Measurements from ENCODE around the gene F2RL2. TPM values are rescaled to one million over a fixed set of nuclear protein-coding genes. Genes with fewer than 3 reads are reported as not detected.

The F2RL2 gene
- total and polyA plus RNA-seq, 2 of the 4 experiments (the other 2 are of a cell fraction) = 21.7 to 32.8 TPM

DNA sequence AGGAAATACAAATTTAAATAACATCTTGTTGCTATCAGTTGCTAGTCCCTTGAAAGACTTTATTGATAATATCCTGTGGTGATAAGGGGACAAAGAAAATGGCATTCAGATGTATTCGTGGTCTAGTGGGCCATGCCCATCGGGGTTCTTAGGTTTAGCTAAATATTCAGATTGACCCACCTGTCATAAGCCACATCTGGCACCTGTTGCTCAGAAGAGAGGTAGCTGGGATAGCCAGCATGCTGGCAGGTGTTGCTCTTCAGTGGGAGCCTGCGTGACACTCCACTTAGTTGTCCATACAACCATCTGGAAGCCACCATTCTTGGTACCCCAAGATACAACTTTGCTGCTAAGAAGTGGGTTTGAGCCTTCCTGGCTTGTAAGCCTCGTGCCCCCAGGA is 36.7 kb downstream of the F2RL2 start:
- WGBS, 2 experiments (ENCODE audit: extremely low coverage in 2 of 2, insufficient read length in 1 of 2) = 100% methylated on average over 1 of the region's 4 CpGs; no CpG with 5 or more reads in 1 of the 2 experiments
- H3K9ac ChIP-seq (ENCODE audit: low read depth, low read length) = no peak overlapping the region
- no peak overlapping the region for H3K4ac ChIP-seq (ENCODE audit: low read depth, low read length)
- no peak overlapping the region for H2BK20ac ChIP-seq (ENCODE audit: low read depth, low read length)
- POLR2A ChIA-PET (ENCODE audit: unreplicated experiment) = no interaction called here
- peaks cover 10% of the 10 kb centered on the region for H3K27me3 ChIP-seq (ENCODE audit: control insufficient read depth, insufficient read depth, low read length)
- ATAC-seq (ENCODE audit: low read depth) (no peak), DNase-seq (no peak)
- no peaks in the 10 kb centered on the region for H4K20me1 ChIP-seq (ENCODE audit: insufficient read depth, low read length)
- no peaks in the 10 kb centered on the region for H3K36me3 ChIP-seq (ENCODE audit: control insufficient read depth, insufficient read depth, low read length)
- CTCF ChIA-PET = no interaction called here
- TF ChIP-seq, protein P1, sequence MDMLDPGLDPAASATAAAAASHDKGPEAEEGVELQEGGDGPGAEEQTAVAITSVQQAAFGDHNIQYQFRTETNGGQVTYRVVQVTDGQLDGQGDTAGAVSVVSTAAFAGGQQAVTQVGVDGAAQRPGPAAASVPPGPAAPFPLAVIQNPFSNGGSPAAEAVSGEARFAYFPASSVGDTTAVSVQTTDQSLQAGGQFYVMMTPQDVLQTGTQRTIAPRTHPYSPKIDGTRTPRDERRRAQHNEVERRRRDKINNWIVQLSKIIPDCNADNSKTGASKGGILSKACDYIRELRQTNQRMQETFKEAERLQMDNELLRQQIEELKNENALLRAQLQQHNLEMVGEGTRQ (IDR thresholded peaks at IDR 0.05; ENCODE audit: low read depth, low read length) = no peak
- TF ChIP-seq NFE2L2 (IDR thresholded peaks at IDR 0.05; ENCODE audit: low read depth, low read length) = no peak
- no peak overlapping the region for H3K27ac ChIP-seq (ENCODE audit: insufficient read depth, low read length)
- H2BK15ac ChIP-seq (ENCODE audit: low read depth, low read length) = no peak overlapping the region
- no peaks in the 10 kb centered on the region for H3K79me1 ChIP-seq (ENCODE audit: low read depth in 1 of 2, low read length in 2 of 2)
- no peak overlapping the region for H4K91ac ChIP-seq (ENCODE audit: insufficient read depth, low read depth, low read length)
- no peak overlapping the region for H3K4me3 ChIP-seq (ENCODE audit: insufficient read depth, low read depth, low read length)
- dilution Hi-C loops (cut with HindIII; ENCODE audit: low sequenced_read_pairs, unreplicated experiment) (no loop called here), intact Hi-C loops (cut with micrococcal nuclease) (no loop called here), in situ Hi-C loops (cut with MboI; ENCODE audit: low sequenced_read_pairs) (no loop called here)
- H2AK9ac ChIP-seq (replicated peaks; ENCODE audit: low read depth, low read length, poor library complexity) = no peak overlapping the region
- no peak overlapping the region for H2BK120ac ChIP-seq (ENCODE audit: low read depth, low read length)
- no peak overlapping the region for H2BK5ac ChIP-seq (ENCODE audit: low read depth, low read length, poor library complexity, severe bottlenecking)
- H3K4me2 ChIP-seq (ENCODE audit: low read depth, low read length) = no peak overlapping the region
- H3K56ac ChIP-seq (ENCODE audit: extremely low read depth, insufficient read depth, low read length) = no peak overlapping the region
- no peak overlapping the region for H3K14ac ChIP-seq (replicated peaks; ENCODE audit: low read depth, low read length)
- H2AK5ac ChIP-seq (ENCODE audit: low read depth, low read length) = no peak overlapping the region
- no peak overlapping the region for H3K23ac ChIP-seq (ENCODE audit: low read depth, low read length)
- H3K9me3 ChIP-seq (ENCODE audit: control insufficient read depth, insufficient read depth, low read length) = no peaks in the 10 kb centered on the region; the same call in 1 of the 2 replicates
- H3K9me1 ChIP-seq (ENCODE audit: insufficient read depth, low read length) = no peaks in the 10 kb centered on the region; the same call in 1 of the 2 replicates
- H2AFZ ChIP-seq (replicated peaks; ENCODE audit: low read length, poor library complexity) = no peak overlapping the region
- H3K18ac ChIP-seq (ENCODE audit: low read depth, low read length) = no peak overlapping the region
- H4K8ac ChIP-seq (ENCODE audit: low read depth in 2 of 2, low read length in 2 of 2) = no peak overlapping the region
- peaks cover 2% of the 10 kb centered on the region; the same call in 1 of the 2 replicates for H3K4me1 ChIP-seq (ENCODE audit: control insufficient read depth, insufficient read depth, low read length)
- H4K5ac ChIP-seq (ENCODE audit: low read depth, low read length) = no peak overlapping the region
- BruUV-seq (replicated peaks) = no TSS peak

Data from IMR-90 (cell line).